Measurements from ENCODE around the gene DEFB131B. TPM values are rescaled to one million over a fixed set of nuclear protein-coding genes. Genes with fewer than 3 reads are reported as not detected.

Gene DEFB131B
- total RNA-seq, 1 donor: not detected

DNA sequence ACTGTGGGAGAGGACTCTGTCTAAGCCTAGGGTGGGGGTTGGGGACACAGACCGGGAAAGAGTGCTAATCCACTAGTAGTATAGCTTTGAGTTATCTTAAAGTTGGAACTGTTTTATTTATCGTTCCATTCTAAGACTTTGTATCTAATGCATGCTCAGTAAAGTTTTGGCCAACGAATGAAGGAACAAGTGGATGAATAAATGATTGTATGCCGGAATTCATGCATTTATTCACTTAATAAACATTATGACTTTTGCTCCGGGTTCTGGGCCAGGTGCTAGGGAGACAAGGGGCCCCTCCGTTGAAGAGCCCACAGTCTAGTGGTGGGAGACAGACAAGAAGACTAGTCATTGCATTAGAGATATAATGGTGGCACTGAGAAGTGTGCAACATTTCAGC lies 51.2 kb downstream of the DEFB131B start:
- peak overlapping the region; percentile 97 for H3K4me2 ChIP-seq (ENCODE audit: insufficient read depth, low read length)
- peak overlapping the region; percentile 94 for H3K27ac ChIP-seq (ENCODE audit: low read depth, low read length)
- H3K4me3 ChIP-seq (ENCODE audit: insufficient read depth, low read length): peak overlapping the region; percentile 80
- no peaks in the 10 kb centered on the region for H3K36me3 ChIP-seq (ENCODE audit: insufficient read depth, low read length)
- peaks cover 68% of the 10 kb centered on the region for H3K79me2 ChIP-seq (ENCODE audit: insufficient read depth, low read length)
- peaks cover 30% of the 10 kb centered on the region for H3K4me1 ChIP-seq (ENCODE audit: insufficient read depth, low read length)
- TF ChIP-seq, protein P1, sequence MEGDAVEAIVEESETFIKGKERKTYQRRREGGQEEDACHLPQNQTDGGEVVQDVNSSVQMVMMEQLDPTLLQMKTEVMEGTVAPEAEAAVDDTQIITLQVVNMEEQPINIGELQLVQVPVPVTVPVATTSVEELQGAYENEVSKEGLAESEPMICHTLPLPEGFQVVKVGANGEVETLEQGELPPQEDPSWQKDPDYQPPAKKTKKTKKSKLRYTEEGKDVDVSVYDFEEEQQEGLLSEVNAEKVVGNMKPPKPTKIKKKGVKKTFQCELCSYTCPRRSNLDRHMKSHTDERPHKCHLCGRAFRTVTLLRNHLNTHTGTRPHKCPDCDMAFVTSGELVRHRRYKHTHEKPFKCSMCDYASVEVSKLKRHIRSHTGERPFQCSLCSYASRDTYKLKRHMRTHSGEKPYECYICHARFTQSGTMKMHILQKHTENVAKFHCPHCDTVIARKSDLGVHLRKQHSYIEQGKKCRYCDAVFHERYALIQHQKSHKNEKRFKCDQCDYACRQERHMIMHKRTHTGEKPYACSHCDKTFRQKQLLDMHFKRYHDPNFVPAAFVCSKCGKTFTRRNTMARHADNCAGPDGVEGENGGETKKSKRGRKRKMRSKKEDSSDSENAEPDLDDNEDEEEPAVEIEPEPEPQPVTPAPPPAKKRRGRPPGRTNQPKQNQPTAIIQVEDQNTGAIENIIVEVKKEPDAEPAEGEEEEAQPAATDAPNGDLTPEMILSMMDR (IDR thresholded peaks at IDR 0.05; ENCODE audit: extremely low read depth, low read depth, low read length): no peak
- no peaks in the 10 kb centered on the region for H3K9me3 ChIP-seq (ENCODE audit: low read depth, low read length)
- H3K27me3 ChIP-seq (ENCODE audit: insufficient read depth, low read length): no peaks in the 10 kb centered on the region
- peaks cover 53% of the 10 kb centered on the region for H4K20me1 ChIP-seq (ENCODE audit: insufficient read depth, low read length)
- DNase-seq (ENCODE audit: insufficient read length, low spot score, missing footprints): no peak
- peak overlapping the region; percentile 95 for H2AFZ ChIP-seq (ENCODE audit: low read length)

DNA sequence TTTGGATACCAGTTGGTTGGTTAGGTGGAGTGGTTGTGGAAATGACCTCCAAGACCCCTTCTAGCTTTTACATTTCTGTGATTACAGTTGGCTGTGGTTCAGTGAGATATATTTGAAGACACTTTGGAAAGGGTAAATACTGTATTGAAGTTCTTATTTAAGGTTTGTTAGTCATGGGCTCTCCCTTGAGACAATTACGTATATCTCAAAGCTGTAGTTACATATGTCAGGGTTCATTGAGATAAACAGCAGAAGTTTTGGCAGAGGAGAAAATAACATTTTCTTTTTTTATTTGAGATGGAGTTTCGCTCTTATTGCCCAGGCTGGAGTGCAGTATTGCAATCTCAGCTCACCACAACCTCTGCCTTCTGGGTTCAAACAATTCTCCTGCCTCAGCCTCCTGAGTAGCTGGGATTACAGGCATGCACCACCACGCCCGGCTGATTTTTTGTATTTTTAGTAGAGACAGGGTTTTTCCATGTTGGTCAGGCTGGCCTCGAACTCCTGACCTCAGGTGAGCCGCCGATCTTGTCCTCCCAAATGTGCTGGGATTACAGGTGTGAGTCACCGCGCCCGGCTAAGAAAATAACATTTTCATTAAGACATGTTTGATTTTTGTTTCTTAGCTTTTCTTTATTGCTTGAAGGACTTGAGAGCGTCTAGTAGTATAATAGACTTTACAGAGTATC lies 52.4 kb downstream of the DEFB131B start:
- Histone ChIP-seq H3K9me3 (ENCODE audit: low read depth, low read length) (no peaks in the 10 kb centered on the region), H3K79me2 (ENCODE audit: insufficient read depth, low read length) (peaks cover 79% of the 10 kb centered on the region), H2AFZ (ENCODE audit: low read length) (no peak overlapping the region), H3K27me3 (ENCODE audit: insufficient read depth, low read length) (no peaks in the 10 kb centered on the region), H3K4me2 (ENCODE audit: insufficient read depth, low read length) (peak overlapping the region; percentile 97), H3K36me3 (ENCODE audit: insufficient read depth, low read length) (no peaks in the 10 kb centered on the region), H3K4me1 (ENCODE audit: insufficient read depth, low read length) (peaks cover 30% of the 10 kb centered on the region), H3K27ac (ENCODE audit: low read depth, low read length) (peak overlapping the region; percentile 94), H3K4me3 (ENCODE audit: insufficient read depth, low read length) (peak overlapping the region; percentile 80), H4K20me1 (ENCODE audit: insufficient read depth, low read length) (peaks cover 58% of the 10 kb centered on the region)
- TF ChIP-seq, protein P1 (IDR thresholded peaks at IDR 0.05; ENCODE audit: extremely low read depth, low read depth, low read length): no peak
- no peak for DNase-seq (ENCODE audit: insufficient read length, low spot score, missing footprints)

DNA sequence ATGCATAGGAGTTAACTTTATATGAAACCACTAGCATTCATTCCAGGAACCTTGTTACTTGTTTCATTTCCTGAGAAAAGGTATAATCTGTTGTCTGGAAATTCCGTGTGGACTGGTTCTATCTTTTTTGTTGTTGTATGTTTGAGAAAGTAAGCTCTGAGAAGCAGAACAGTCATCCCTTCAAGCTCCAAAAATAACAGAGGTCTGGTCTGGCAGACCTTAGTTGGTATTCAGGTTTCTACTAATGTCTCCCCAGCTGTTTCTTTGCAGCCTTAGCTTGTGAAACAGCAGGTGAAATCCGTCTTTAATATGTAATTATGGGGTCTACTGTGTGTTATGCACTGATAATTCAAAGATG lies 53.0 kb downstream of the DEFB131B start:
- Histone ChIP-seq H3K27me3 (ENCODE audit: insufficient read depth, low read length) (no peaks in the 10 kb centered on the region), H2AFZ (ENCODE audit: low read length) (no peak overlapping the region), H3K79me2 (ENCODE audit: insufficient read depth, low read length) (peaks cover 83% of the 10 kb centered on the region), H3K4me1 (ENCODE audit: insufficient read depth, low read length) (peaks cover 30% of the 10 kb centered on the region), H3K9me3 (ENCODE audit: low read depth, low read length) (no peaks in the 10 kb centered on the region), H3K4me2 (ENCODE audit: insufficient read depth, low read length) (peak overlapping the region; percentile 97), H3K4me3 (ENCODE audit: insufficient read depth, low read length) (no peak overlapping the region), H4K20me1 (ENCODE audit: insufficient read depth, low read length) (peaks cover 58% of the 10 kb centered on the region), H3K36me3 (ENCODE audit: insufficient read depth, low read length) (no peaks in the 10 kb centered on the region), H3K27ac (ENCODE audit: low read depth, low read length) (peak overlapping the region; percentile 94)
- TF ChIP-seq, protein P1 (IDR thresholded peaks at IDR 0.05; ENCODE audit: extremely low read depth, low read depth, low read length): no peak
- peak; percentile 87 for DNase-seq (ENCODE audit: insufficient read length, low spot score, missing footprints)

DNA sequence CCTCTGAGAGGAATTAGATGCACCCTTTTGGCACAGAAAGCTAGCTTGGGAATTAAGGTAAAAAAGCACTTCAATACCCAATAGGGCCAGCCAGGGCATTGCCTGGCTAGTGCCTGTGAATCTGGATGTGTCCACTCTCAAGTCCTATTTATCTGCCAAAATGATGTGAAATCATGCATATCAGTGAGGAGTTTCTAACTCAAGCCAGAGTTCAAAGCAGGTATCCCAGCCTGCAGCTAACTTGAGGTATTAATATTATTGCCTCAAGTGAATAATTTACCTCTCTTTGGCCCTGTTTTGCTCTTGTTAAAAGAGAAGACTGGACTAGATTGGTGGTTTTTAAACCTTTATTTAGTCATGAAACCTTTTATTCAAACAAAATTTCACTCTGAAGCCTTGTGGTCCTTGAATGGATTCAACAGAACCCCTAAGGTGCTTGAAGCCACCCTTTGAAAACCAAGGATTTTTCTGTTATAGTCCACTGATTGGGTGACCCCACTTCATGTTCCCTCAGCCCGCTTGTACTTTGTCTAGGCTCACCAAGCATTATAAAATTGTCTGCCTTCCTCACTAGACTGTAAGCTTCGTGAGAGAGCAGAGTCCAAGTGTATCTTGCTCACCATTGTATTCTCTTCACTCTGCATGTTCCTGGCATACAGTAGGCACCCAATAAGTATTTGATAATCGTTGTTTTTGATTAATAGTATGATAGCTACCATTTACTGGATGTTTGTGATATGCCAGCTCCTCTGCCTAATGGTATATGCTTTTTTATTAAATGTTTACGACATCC lies 55.1 kb downstream of the DEFB131B start:
- H4K20me1 ChIP-seq (ENCODE audit: insufficient read depth, low read length): peaks cover 63% of the 10 kb centered on the region
- H3K4me3 ChIP-seq (ENCODE audit: insufficient read depth, low read length): no peak overlapping the region
- no peak overlapping the region for H3K4me2 ChIP-seq (ENCODE audit: insufficient read depth, low read length)
- H3K4me1 ChIP-seq (ENCODE audit: insufficient read depth, low read length): peaks cover 32% of the 10 kb centered on the region
- no peaks in the 10 kb centered on the region for H3K9me3 ChIP-seq (ENCODE audit: low read depth, low read length)
- no peak overlapping the region for H3K27ac ChIP-seq (ENCODE audit: low read depth, low read length)
- no peaks in the 10 kb centered on the region for H3K27me3 ChIP-seq (ENCODE audit: insufficient read depth, low read length)
- no peak for DNase-seq (ENCODE audit: insufficient read length, low spot score, missing footprints)
- no peak overlapping the region for H2AFZ ChIP-seq (ENCODE audit: low read length)
- H3K79me2 ChIP-seq (ENCODE audit: insufficient read depth, low read length): peaks cover 86% of the 10 kb centered on the region
- TF ChIP-seq, protein P1 (IDR thresholded peaks at IDR 0.05; ENCODE audit: extremely low read depth, low read depth, low read length): no peak
- H3K36me3 ChIP-seq (ENCODE audit: insufficient read depth, low read length): no peaks in the 10 kb centered on the region

Measured in osteoblast (primary cell).